ENCODE measurements around the gene S100A8.

- no peak for TF ChIP-seq CTCF (IDR thresholded peaks at IDR 0.05)
- TF ChIP-seq POLR2A (IDR thresholded peaks at IDR 0.05) = no peak
- TF ChIP-seq EP300 (IDR thresholded peaks at IDR 0.05; ENCODE audit: low read depth) = no peak
Measured at GRCh38 chr1:153387785-153388184, 3.1 kb downstream of the S100A8 start.
